HepG2 (cell line): Measurements from ENCODE around the gene FGGY. TPM values are rescaled to one million over a fixed set of nuclear protein-coding genes. Genes with fewer than 3 reads are reported as not detected.

ENCODE experiments used
- ATAC-seq: fragments of 200-7000 bp; cut with Tn5 transposase; 3 replicates; pipeline ENCODE4 v1.9.1; 2020; ENCODE audit warnings: mild to moderate bottlenecking, moderate library complexity
- BruUV-seq: library from RNA; stranded (reverse); fragments of 400-500 nt; replicated peaks from 2 replicates; lab custom pipeline; 2021; lab: Mats Ljungman, UMichigan
- CTCF ChIA-PET: fragments of 300-600 bp; formaldehyde crosslinking; extraction: SDS; loops from one replicate; lab custom pipeline; 2021; ENCODE audit warnings: low total read pairs, inconsistent platforms, low intra/inter-chr PET ratio; lab: Yijun Ruan, JAX
- POLR2A ChIA-PET: fragments of 350-600 bp; sonication (Branson Sonifier 250); formaldehyde crosslinking; loops from one replicate; lab custom pipeline; 2020; ENCODE audit warnings: antibody characterized with exemption, inconsistent platforms; lab: Yijun Ruan, JAX
- DNase-seq: peaks from one replicate; pipeline ENCODE4 v3.0.0-alpha.2; 2015; ENCODE audit warnings: low spot score
- FAIRE-seq: peaks from 3 replicates; lab custom pipeline; 2011; peaks lifted over from hg19 to GRCh38; lab: Jason Lieb, UNC
- H2AFZ ChIP-seq: one replicate; pipeline ENCODE4 v1.6.1; 2011; ENCODE audit warnings: low read length, inconsistent platforms
- H3K27ac ChIP-seq: fragments of 300-600 bp; 3 replicates; pipeline ENCODE4 v1.8.0; 2011; ENCODE audit warnings: mixed run types, mild to moderate bottlenecking, mixed read lengths, low read length, inconsistent platforms; ENCODE audit not compliant: insufficient read depth; ENCODE audit errors: extremely low read length
- H3K27me3 ChIP-seq, 2 experiments: fragments of 200-600 bp in 1 of 2; 2 replicates in 1 of 2; 3 replicates in 1 of 2; pipeline versions ENCODE4 v1.6.0 to v1.8.0; 2011; ENCODE audit warnings: low read length in 2 of 2, mild to moderate bottlenecking in 2 of 2, moderate library complexity in 2 of 2, inconsistent platforms in 1 of 2; ENCODE audit not compliant: insufficient read depth in 2 of 2, control insufficient read depth in 1 of 2
- H3K36me3 ChIP-seq, 2 experiments: fragments of 200-600 bp in 1 of 2; replicated peaks in 1 of 2; 2 replicates in 1 of 2; 3 replicates in 1 of 2; pipeline versions ENCODE4 v1.5.1 to v1.8.0; 2011; ENCODE audit warnings: low read length in 2 of 2, inconsistent platforms in 1 of 2; ENCODE audit not compliant: insufficient read depth in 2 of 2, control insufficient read depth in 1 of 2
- H3K4me1 ChIP-seq: 2 replicates; pipeline ENCODE4 v1.5.1; 2012; ENCODE audit warnings: low read length, inconsistent platforms; ENCODE audit not compliant: insufficient read depth
- H3K4me2 ChIP-seq: 2 replicates; pipeline ENCODE4 v1.6.0; 2011; ENCODE audit warnings: low read depth, low read length, inconsistent platforms
- H3K4me3 ChIP-seq, 3 experiments: fragments of 200-600 bp in 1 of 3; sonication (generic), shearing (Covaris generic) in 1 of 3; replicated peaks in 1 of 3; 2 replicates each; pipeline ENCODE4 v1.5.1; 2011 to 2016; ENCODE audit warnings: low read length in 3 of 3, inconsistent platforms in 2 of 3, low read depth in 2 of 3, mild to moderate bottlenecking in 2 of 3, control low read depth in 1 of 3, mixed read lengths in 1 of 3; ENCODE audit not compliant: insufficient read depth in 1 of 3
- H3K79me2 ChIP-seq: one replicate; pipeline ENCODE4 v1.6.1; 2011; ENCODE audit warnings: low read length, inconsistent platforms; ENCODE audit not compliant: insufficient read depth
- H3K9ac ChIP-seq: 2 replicates; pipeline ENCODE4 v1.6.0; 2011; ENCODE audit warnings: mild to moderate bottlenecking, low read depth, low read length, inconsistent platforms; ENCODE audit not compliant: insufficient read depth
- H3K9me3 ChIP-seq: 2 replicates; pipeline ENCODE4 v1.5.1; 2012; ENCODE audit warnings: mild to moderate bottlenecking, low read length
- H4K20me1 ChIP-seq: 2 replicates; pipeline ENCODE4 v1.6.0; 2011; ENCODE audit warnings: inconsistent platforms, mild to moderate bottlenecking, low read length, moderate library complexity; ENCODE audit not compliant: insufficient read depth
- NCOR1 ChIP-seq: fragments of 200-600 bp; sonication (generic); IDR thresholded peaks from 2 replicates; pipeline ENCODE4 v1.7.0; 2017; ENCODE audit warnings: antibody characterized with exemption, low read length, borderline replicate concordance
- POGZ ChIP-seq: sonication (generic); formaldehyde crosslinking; IDR thresholded peaks from 2 replicates; pipeline ENCODE4 v1.4.0; 2020; ENCODE audit warnings: mild to moderate bottlenecking, missing genetic modification reagents
- ZFP37 ChIP-seq: sonication (generic); formaldehyde crosslinking; IDR thresholded peaks from 2 replicates; pipeline ENCODE4 v1.4.0; 2020; ENCODE audit warnings: missing genetic modification reagents, borderline replicate concordance
- ZMYM4 ChIP-seq: sonication (generic); formaldehyde crosslinking; IDR thresholded peaks from 2 replicates; pipeline ENCODE4 v1.8.1; 2023; ENCODE audit warnings: mild to moderate bottlenecking, missing genetic modification reagents
- ZNF550 ChIP-seq: sonication (generic); formaldehyde crosslinking; IDR thresholded peaks from 2 replicates; pipeline ENCODE4 v1.4.0; 2020; ENCODE audit warnings: mild to moderate bottlenecking, missing genetic modification reagents, borderline replicate concordance
- ZNF816 ChIP-seq: sonication (generic); formaldehyde crosslinking; IDR thresholded peaks from 2 replicates; pipeline ENCODE4 v1.8.0; 2022; ENCODE audit warnings: missing genetic modification reagents, mild to moderate bottlenecking, borderline replicate concordance
- WGBS: methylation state at CpG from one replicate; pipeline ENCODE4 v1.1.6; 2017; ENCODE audit warnings: low lambda C conversion rate; 5-methylcytosine and 5-hydroxymethylcytosine counted together
- in situ Hi-C: cut with HindIII; loops from 2 replicates; pipeline ENCODE4 v1.10.0; 2017; ENCODE audit warnings: low pct_unique_long_range_greater_than_20kb; ENCODE audit not compliant: extremely low pct_ligation_motif_present
- intact Hi-C: fragments of 100-400 bp; cut with micrococcal nuclease; formaldehyde crosslinking; loops from one replicate; pipeline ENCODE4 v1.10.0; 2022; ENCODE audit not compliant: unreplicated experiment
- polyA plus RNA-seq, 8 experiments: library from polyadenylated mRNA; depleted of rRNA in 3 of 8; stranded (reverse) in 7 of 8; unstranded in 1 of 8; fragments of >200 nt; fragmentation: Illumina TruSeq in 4 of 8; extraction: Trizol in 4 of 8; gene quantifications; 2 replicates each; pipeline versions ENCODE4 v1.2.1 to v1.2.3, GENCODE V29; 2011 to 2016; ENCODE audit warnings: low read depth in 4 of 8, missing spikeins in 1 of 8, mixed read lengths in 1 of 8; ENCODE audit not compliant: insufficient read depth in 1 of 8
- total RNA-seq, 5 experiments: library from RNA; depleted of rRNA; stranded (reverse); fragments of >200 nt; fragmentation: Illumina TruSeq; extraction: Trizol; gene quantifications; 2 replicates each; pipeline ENCODE4 v1.2.3, GENCODE V29; 2016; ENCODE audit warnings: low read depth in 1 of 5
- TF ChIP-seq, protein P1 (sequence below): sonication (generic); formaldehyde crosslinking; IDR thresholded peaks from 2 replicates; pipeline ENCODE4 v1.4.0; 2020; ENCODE audit warnings: missing genetic modification reagents, borderline replicate concordance
- TF ChIP-seq, protein P2 (sequence below): sonication (generic); formaldehyde crosslinking; IDR thresholded peaks from 2 replicates; pipeline ENCODE4 v1.4.0; 2020; ENCODE audit warnings: mild to moderate bottlenecking, missing genetic modification reagents
- TF ChIP-seq, protein P3 (sequence below): IDR thresholded peaks from 2 replicates; pipeline ENCODE4 v1.6.1; 2012; ENCODE audit warnings: inconsistent platforms

The FGGY gene
- total and polyA plus RNA-seq, 2 of the 13 experiments (the other 11 are each of a cell fraction or from before 2014, with no cell fraction given), result 15.7 to 27.5 TPM

DNA sequence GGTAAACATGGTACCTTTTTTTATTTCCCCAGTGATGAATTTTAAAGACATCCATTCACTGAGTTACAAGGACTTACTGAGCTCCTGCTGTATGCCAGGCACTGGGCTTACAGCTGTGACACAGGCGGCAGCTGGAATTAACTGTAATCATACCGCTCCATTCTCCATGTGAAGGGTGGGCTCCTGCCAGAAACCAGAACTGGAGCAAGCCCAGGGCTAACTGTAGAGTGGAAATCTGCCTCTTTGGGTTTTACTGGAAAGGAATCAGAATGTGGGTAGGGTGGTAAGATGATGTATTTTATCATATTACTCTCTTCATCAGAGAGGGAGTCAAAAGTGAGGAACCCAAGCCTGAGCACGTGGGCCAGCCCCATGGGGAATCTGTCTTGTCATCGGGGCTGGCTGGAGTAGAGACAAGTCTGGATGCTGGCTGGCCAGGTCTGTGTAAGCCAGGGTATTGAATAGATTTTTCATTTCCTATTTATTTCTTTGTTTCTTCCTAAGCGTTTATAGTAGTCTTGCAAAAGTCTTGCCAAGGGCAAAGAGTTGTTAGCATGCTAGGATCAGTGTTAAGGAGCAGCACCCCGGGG lies 21.5 kb downstream of the FGGY start:
- Histone ChIP-seq H3K27ac (no peak overlapping the region), H3K9ac (no peak overlapping the region), H3K4me1 (peaks cover 52% of the 10 kb centered on the region), H3K79me2 (no peaks in the 10 kb centered on the region), H3K4me2 (no peak overlapping the region), H4K20me1 (no peaks in the 10 kb centered on the region), H3K27me3 (no peaks in the 10 kb centered on the region), H3K9me3 (no peaks in the 10 kb centered on the region)
- no TSS peak for BruUV-seq
- ChIA-PET CTCF (no interaction called here), POLR2A (interaction anchor here (1.2 to 2.9 kb wide), 2 partner anchors 21 to 22 kb away, joined by 6 to 27 read pairs; partner anchors contain the start of gene FGGY)
- no peak for DNase-seq
- no peak for TF ChIP-seq ZNF550 (CRISPR knock-in tag)
- TF ChIP-seq, protein P1, sequence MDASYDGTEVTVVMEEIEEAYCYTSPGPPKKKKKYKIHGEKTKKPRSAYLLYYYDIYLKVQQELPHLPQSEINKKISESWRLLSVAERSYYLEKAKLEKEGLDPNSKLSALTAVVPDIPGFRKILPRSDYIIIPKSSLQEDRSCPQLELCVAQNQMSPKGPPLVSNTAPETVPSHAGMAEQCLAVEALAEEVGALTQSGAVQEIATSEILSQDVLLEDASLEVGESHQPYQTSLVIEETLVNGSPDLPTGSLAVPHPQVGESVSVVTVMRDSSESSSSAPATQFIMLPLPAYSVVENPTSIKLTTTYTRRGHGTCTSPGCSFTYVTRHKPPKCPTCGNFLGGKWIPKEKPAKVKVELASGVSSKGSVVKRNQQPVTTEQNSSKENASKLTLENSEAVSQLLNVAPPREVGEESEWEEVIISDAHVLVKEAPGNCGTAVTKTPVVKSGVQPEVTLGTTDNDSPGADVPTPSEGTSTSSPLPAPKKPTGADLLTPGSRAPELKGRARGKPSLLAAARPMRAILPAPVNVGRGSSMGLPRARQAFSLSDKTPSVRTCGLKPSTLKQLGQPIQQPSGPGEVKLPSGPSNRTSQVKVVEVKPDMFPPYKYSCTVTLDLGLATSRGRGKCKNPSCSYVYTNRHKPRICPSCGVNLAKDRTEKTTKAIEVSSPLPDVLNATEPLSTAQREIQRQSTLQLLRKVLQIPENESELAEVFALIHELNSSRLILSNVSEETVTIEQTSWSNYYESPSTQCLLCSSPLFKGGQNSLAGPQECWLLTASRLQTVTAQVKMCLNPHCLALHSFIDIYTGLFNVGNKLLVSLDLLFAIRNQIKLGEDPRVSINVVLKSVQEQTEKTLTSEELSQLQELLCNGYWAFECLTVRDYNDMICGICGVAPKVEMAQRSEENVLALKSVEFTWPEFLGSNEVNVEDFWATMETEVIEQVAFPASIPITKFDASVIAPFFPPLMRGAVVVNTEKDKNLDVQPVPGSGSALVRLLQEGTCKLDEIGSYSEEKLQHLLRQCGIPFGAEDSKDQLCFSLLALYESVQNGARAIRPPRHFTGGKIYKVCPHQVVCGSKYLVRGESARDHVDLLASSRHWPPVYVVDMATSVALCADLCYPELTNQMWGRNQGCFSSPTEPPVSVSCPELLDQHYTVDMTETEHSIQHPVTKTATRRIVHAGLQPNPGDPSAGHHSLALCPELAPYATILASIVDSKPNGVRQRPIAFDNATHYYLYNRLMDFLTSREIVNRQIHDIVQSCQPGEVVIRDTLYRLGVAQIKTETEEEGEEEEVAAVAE, result no peak
- TF ChIP-seq POGZ (CRISPR knock-in tag), result no peak
- no peak for TF ChIP-seq ZFP37 (CRISPR knock-in tag)
- TF ChIP-seq, protein P2, sequence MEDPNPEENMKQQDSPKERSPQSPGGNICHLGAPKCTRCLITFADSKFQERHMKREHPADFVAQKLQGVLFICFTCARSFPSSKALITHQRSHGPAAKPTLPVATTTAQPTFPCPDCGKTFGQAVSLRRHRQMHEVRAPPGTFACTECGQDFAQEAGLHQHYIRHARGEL (CRISPR knock-in tag), result no peak
- TF ChIP-seq ZNF816 (CRISPR knock-in tag), result no peak
- TF ChIP-seq ZMYM4 (CRISPR knock-in tag), result no peak
- TF ChIP-seq, protein P3, sequence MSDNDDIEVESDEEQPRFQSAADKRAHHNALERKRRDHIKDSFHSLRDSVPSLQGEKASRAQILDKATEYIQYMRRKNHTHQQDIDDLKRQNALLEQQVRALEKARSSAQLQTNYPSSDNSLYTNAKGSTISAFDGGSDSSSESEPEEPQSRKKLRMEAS, result no peak
- TF ChIP-seq NCOR1, result no peak
- TF ChIP-seq, all 625 proteins: peak for 0
- ATAC-seq, result no peak
- intact Hi-C loops (no loop called here), in situ Hi-C loops (loop anchor here (5.0 kb wide), 1 partner anchor 49 kb away; no protein-coding TSS in a partner anchor)
- 94% methylated on average over 6 of the region's 6 CpGs for WGBS
- no peak for FAIRE-seq
- Histone ChIP-seq H3K4me3 (no peak overlapping the region), H3K36me3 (no peaks in the 10 kb centered on the region), H2AFZ (no peak overlapping the region)
